ENCODE data around the gene COL4A3. TPM values are rescaled to one million over a fixed set of nuclear protein-coding genes. Genes with fewer than 3 reads are reported as not detected.

The COL4A3 gene
- total RNA-seq, 4 donors from 2014 or later, result 59.7 to 86.5 (median 66.9) TPM

- 92 to 93% methylated on average over 2 of the region's 2 CpGs for WGBS, 2 donors
- no peak for DNase-seq
- Histone ChIP-seq H3K4me3 (replicated peaks in 1 of 3) (no peak overlapping the region), H3K27ac (no peak overlapping the region), H3K36me3 (peaks cover 0 to 4% of the 10 kb centered on the region in 2 donors), H3K9me3 (no peaks in the 10 kb centered on the region), H3K4me1 (no peaks in the 10 kb centered on the region), H3K27me3 (no peaks in the 10 kb centered on the region)
- intact Hi-C loops (cut with DNase I), result no loop called here
- TF ChIP-seq CTCF (IDR thresholded peaks at IDR 0.05) (no peak), POLR2A (IDR thresholded peaks at IDR 0.05) (no peak)
Measured at GRCh38 chr2:227248876-227249275, 84.5 kb downstream of the COL4A3 start.

- WGBS, 2 donors, result 65 to 72% methylated on average over 2 of the region's 2 CpGs
- DNase-seq, result no peak
Measured at GRCh38 chr2:227252831-227253230, 88.4 kb downstream of the COL4A3 start.

GRCh38 chr2:227256605-227257004 is 92.2 kb downstream of the COL4A3 start:
- no peaks in the 10 kb centered on the region for H3K4me1 ChIP-seq
- TF ChIP-seq POLR2A (IDR thresholded peaks at IDR 0.05), result no peak
- no peak for TF ChIP-seq CTCF (IDR thresholded peaks at IDR 0.05)
- no peak for DNase-seq
- H3K4me3 ChIP-seq (replicated peaks in 1 of 3), result no peak overlapping the region
- H3K27me3 ChIP-seq, result no peaks in the 10 kb centered on the region
- no peak overlapping the region for H3K27ac ChIP-seq
- intact Hi-C loops (cut with DNase I), result no loop called here
- H3K36me3 ChIP-seq, result peaks cover 11 to 14% of the 10 kb centered on the region in 2 donors
- H3K9me3 ChIP-seq, result no peaks in the 10 kb centered on the region

More at GRCh38 chr2:227252831-227253230, 88.4 kb downstream of the COL4A3 start:
- no peaks in the 10 kb centered on the region for H3K9me3 ChIP-seq
- no peak overlapping the region for H3K27ac ChIP-seq
- no peak overlapping the region for H3K4me3 ChIP-seq (replicated peaks in 1 of 3)
- peaks cover 7 to 9% of the 10 kb centered on the region in 2 donors for H3K36me3 ChIP-seq
- intact Hi-C loops (cut with DNase I), result no loop called here
- no peak for TF ChIP-seq CTCF (IDR thresholded peaks at IDR 0.05)
- no peak for TF ChIP-seq POLR2A (IDR thresholded peaks at IDR 0.05)
- H3K27me3 ChIP-seq, result no peaks in the 10 kb centered on the region
- H3K4me1 ChIP-seq, result no peaks in the 10 kb centered on the region

- Histone ChIP-seq H3K9me3 (no peaks in the 10 kb centered on the region), H3K36me3 (peaks cover 11 to 14% of the 10 kb centered on the region in 2 donors), H3K27me3 (no peaks in the 10 kb centered on the region), H3K27ac (no peak overlapping the region), H3K4me1 (no peaks in the 10 kb centered on the region), H3K4me3 (replicated peaks in 1 of 3) (no peak overlapping the region)
- 83 to 98% methylated on average over 5 of the region's 5 CpGs for WGBS, 2 donors
- no peak for TF ChIP-seq CTCF (IDR thresholded peaks at IDR 0.05)
- no peak for TF ChIP-seq POLR2A (IDR thresholded peaks at IDR 0.05)
- no peak for DNase-seq
- intact Hi-C loops (cut with DNase I), result no loop called here
Measured at GRCh38 chr2:227257820-227258219, 93.4 kb downstream of the COL4A3 start.

GRCh38 chr2:227260041-227260440 is 95.6 kb downstream of the COL4A3 start:
- 91 to 94% methylated on average over 5 of the region's 5 CpGs for WGBS, 2 donors
- intact Hi-C loops (cut with DNase I), result no loop called here
- Histone ChIP-seq H3K4me1 (no peaks in the 10 kb centered on the region), H3K27me3 (no peaks in the 10 kb centered on the region), H3K4me3 (replicated peaks in 1 of 3) (no peak overlapping the region), H3K36me3 (peaks cover 8 to 14% of the 10 kb centered on the region in 2 donors), H3K9me3 (no peaks in the 10 kb centered on the region), H3K27ac (no peak overlapping the region)
- DNase-seq, result no peak
- no peak for TF ChIP-seq CTCF (IDR thresholded peaks at IDR 0.05)
- TF ChIP-seq POLR2A (IDR thresholded peaks at IDR 0.05), result no peak

All from thyroid gland (tissue), 4 donors.